Gastrocnemius medialis (tissue), 4 donors: ENCODE measurements around the gene IFRD1. TPM values are rescaled to one million over a fixed set of nuclear protein-coding genes. Genes with fewer than 3 reads are reported as not detected.

ENCODE experiments used
- ATAC-seq, 2 donors: fragments of 150-250 bp; one replicate each; pipeline ENCODE4 v1.9.1; 2016
- DNase-seq, 2 donors: peaks; one replicate each; pipeline ENCODE4 v3.0.0-alpha.2; 2019
- H3K27ac ChIP-seq, 4 donors: fragments of 200-600 bp; sonication (generic); 1 replicate in 1 of 4; 2 replicates in 3 of 4; pipeline ENCODE4 v1.5.1; 2016 to 2018; ENCODE audit warnings: mild to moderate bottlenecking in 2 of 4, moderate library complexity in 1 of 4
- H3K27me3 ChIP-seq, 3 donors: fragments of 200-600 bp; sonication (generic) in 2 of 3; 1 replicate in 1 of 3; 2 replicates in 2 of 3; pipeline versions ENCODE4 v1.5.1 to v1.6.0; 2016 to 2019; ENCODE audit warnings: mild to moderate bottlenecking in 1 of 3, moderate library complexity in 1 of 3
- H3K36me3 ChIP-seq, 2 donors: fragments of 200-600 bp; sonication (generic) in 1 of 2; one replicate each; pipeline ENCODE4 v1.5.1; 2017 to 2018
- H3K4me1 ChIP-seq, 2 donors: fragments of 200-600 bp; sonication (generic) in 1 of 2; one replicate each; pipeline ENCODE4 v1.5.1; 2016 to 2017; ENCODE audit warnings: mild to moderate bottlenecking in 2 of 2
- H3K4me3 ChIP-seq, 4 donors: fragments of 200-600 bp; sonication (generic) in 3 of 4; 1 replicate in 1 of 4; 2 replicates in 3 of 4; pipeline ENCODE4 v1.5.1; 2016 to 2019; ENCODE audit warnings: mild to moderate bottlenecking in 2 of 4
- H3K9me3 ChIP-seq, 3 donors: fragments of 200-600 bp; sonication (generic) in 2 of 3; 1 replicate in 1 of 3; 2 replicates in 2 of 3; pipeline ENCODE4 v1.5.1; 2016 to 2019
- CTCF ChIP-seq, 5 experiments: fragments of 450-650 bp in 3 of 5; fragments of 200-600 bp in 2 of 5; sonication (generic) in 2 of 5; IDR thresholded peaks in 4 of 5; conservative IDR thresholded peaks in 1 of 5; 1 replicate in 4 of 5; 2 replicates in 1 of 5; pipeline ENCODE4 v1.5.1; 2016 to 2019; ENCODE audit warnings: antibody characterized with exemption in 5 of 5, mild to moderate bottlenecking in 3 of 5, moderate library complexity in 3 of 5
- POLR2A ChIP-seq, 2 donors: fragments of 450-650 bp; IDR thresholded peaks; one replicate each; pipeline ENCODE4 v1.6.1; 2017; ENCODE audit warnings: antibody characterized with exemption in 2 of 2, mild to moderate bottlenecking in 2 of 2, moderate library complexity in 2 of 2
- in situ Hi-C, 4 donors: fragments of 200-750 bp; cut with MboI; loops; one replicate each; pipeline versions ENCODE4 v1.15.0 to v1.8.0; 2017; ENCODE audit warnings: low sequenced_read_pairs in 4 of 4
- intact Hi-C: fragments of 100-400 bp; cut with DNase I; formaldehyde crosslinking; loops from one replicate; pipeline ENCODE4 v1.15.1; 2023; ENCODE audit warnings: low total_unique reads
- total RNA-seq, 4 donors: library from RNA; depleted of rRNA; stranded (reverse); fragments of >200 nt; gene quantifications; one replicate each; pipeline versions ENCODE4 v1.1.0 to v1.2.3, GENCODE V29; 2016

Gene IFRD1
- total RNA-seq, 4 donors from 2014 or later = 37.8 to 70.8 (median 50.1) TPM

DNA sequence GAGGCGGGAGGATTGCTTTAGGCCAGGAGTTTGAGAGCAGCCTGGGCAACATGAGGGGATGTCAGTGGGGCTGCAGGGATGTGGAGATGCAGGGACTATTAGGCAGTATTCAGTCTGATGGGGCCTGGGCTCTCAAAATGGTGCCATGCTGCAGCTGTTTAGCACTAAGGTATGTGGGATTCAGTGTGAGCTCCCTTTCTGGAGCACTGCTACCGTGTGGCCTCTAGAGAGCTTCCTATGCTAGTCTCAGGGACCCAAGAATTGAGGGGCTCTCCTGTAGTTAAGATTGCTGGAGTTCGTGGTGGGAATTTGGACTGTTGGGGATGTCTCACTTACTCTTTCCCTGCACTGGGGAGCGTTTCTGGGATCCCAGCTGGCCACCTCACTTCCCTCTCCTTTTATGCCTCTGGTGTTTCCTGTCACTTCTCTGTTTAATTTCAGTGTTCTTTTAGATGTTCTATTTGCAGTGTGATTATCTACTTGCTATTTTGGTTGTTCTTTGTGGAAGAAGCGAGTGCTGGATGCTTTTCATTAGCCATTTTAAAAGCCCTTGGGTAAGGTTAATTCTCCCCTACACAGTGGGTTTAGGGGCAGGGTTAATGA, 53.9 kb downstream of the IFRD1 start:
- H3K27ac ChIP-seq = no peak overlapping the region
- ATAC-seq = no peak
- TF ChIP-seq POLR2A (IDR thresholded peaks at IDR 0.05) = no peak
- no peak for TF ChIP-seq CTCF (IDR thresholded peaks at IDR 0.05 in 4 of 5, conservative IDR thresholded peaks at IDR 0.05 in 1 of 5)

DNA sequence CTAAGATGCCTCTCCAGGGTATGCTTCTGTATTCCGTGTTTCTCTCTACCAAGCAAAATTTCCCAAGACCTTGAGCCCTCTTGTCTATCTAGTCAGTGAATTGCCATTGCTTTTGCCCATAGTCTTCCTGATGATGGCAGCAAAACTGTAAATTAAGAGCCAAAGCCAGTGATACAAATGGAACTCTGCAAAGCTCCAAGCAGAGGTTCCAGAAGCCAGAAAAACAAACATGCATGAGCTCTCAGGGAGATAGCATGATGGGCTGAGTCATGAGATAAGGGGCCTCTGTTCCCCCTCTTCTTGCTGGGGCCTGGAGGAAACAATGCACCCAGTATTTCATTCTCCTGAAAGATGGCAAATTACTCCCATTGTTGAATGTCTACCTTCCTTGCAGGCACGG, 55.2 kb downstream of the IFRD1 start:
- no peak for ATAC-seq
- Histone ChIP-seq H3K4me1 (no peaks in the 10 kb centered on the region), H3K27me3 (no peaks in the 10 kb centered on the region), H3K27ac (no peak overlapping the region), H3K36me3 (no peaks in the 10 kb centered on the region), H3K9me3 (no peaks in the 10 kb centered on the region), H3K4me3 (no peak overlapping the region)
- DNase-seq = no peak
- in situ Hi-C loops = loop anchor here in 2 of 4 donors (25.0 kb wide), 2 partner anchors 218 to 743 kb away; no protein-coding TSS in a partner anchor
- intact Hi-C loops = no loop called here
- TF ChIP-seq CTCF (IDR thresholded peaks at IDR 0.05 in 4 of 5, conservative IDR thresholded peaks at IDR 0.05 in 1 of 5) = no peak
- no peak for TF ChIP-seq POLR2A (IDR thresholded peaks at IDR 0.05)

More for the DNA sequence above, 53.9 kb downstream of the IFRD1 start:
- DNase-seq = no peak
- H3K9me3 ChIP-seq = no peaks in the 10 kb centered on the region
- in situ Hi-C loops (loop anchor here in 2 of 4 donors (25.0 kb wide), 2 partner anchors 217 to 742 kb away; no protein-coding TSS in a partner anchor), intact Hi-C loops (no loop called here)
- no peak overlapping the region for H3K4me3 ChIP-seq
- H3K27me3 ChIP-seq = no peaks in the 10 kb centered on the region
- no peaks in the 10 kb centered on the region for H3K4me1 ChIP-seq
- H3K36me3 ChIP-seq = no peaks in the 10 kb centered on the region

- ATAC-seq = no peak
- H3K27ac ChIP-seq = no peak overlapping the region
- intact Hi-C loops = no loop called here
These were observed 58.1 kb downstream of the IFRD1 start for GRCh38 chr7:112508404-112508803.

DNA sequence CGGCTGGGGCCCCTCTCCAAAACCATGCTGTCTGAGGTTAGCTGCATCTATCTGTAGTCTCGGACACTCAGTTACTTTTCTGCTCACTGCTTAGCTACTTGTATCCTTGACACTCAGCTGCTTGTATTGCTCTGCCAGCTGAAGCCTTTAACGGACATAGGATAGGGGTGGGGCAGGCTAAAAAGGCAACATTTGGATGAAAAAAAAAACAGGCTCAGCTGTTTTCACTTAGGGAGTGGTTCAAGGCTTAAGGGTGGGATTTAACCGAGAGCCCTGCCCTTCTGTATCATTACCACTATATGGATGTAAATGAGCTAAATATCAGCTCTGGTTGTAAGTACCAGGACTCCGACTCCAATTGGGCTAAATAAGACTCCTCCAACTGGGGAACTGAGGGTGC, 59.1 kb downstream of the IFRD1 start:
- intact Hi-C loops = no loop called here
- Histone ChIP-seq H3K27ac (no peak overlapping the region), H3K36me3 (no peaks in the 10 kb centered on the region), H3K27me3 (no peaks in the 10 kb centered on the region), H3K9me3 (no peaks in the 10 kb centered on the region), H3K4me3 (no peak overlapping the region), H3K4me1 (no peaks in the 10 kb centered on the region)
- in situ Hi-C loops = loop anchor here in 2 of 4 donors (25.0 kb wide), 2 partner anchors 222 to 747 kb away; no protein-coding TSS in a partner anchor
- TF ChIP-seq CTCF (IDR thresholded peaks at IDR 0.05 in 4 of 5, conservative IDR thresholded peaks at IDR 0.05 in 1 of 5) (no peak), POLR2A (IDR thresholded peaks at IDR 0.05) (no peak)
- DNase-seq (no peak), ATAC-seq (no peak)

More at GRCh38 chr7:112508404-112508803, 58.1 kb downstream of the IFRD1 start:
- no peak overlapping the region for H3K4me3 ChIP-seq
- H3K4me1 ChIP-seq = no peaks in the 10 kb centered on the region
- H3K36me3 ChIP-seq = no peaks in the 10 kb centered on the region
- DNase-seq = no peak
- in situ Hi-C loops = loop anchor here in 2 of 4 donors (25.0 kb wide), 2 partner anchors 221 to 746 kb away; no protein-coding TSS in a partner anchor
- no peak for TF ChIP-seq POLR2A (IDR thresholded peaks at IDR 0.05)
- no peak for TF ChIP-seq CTCF (IDR thresholded peaks at IDR 0.05 in 4 of 5, conservative IDR thresholded peaks at IDR 0.05 in 1 of 5)
- no peaks in the 10 kb centered on the region for H3K9me3 ChIP-seq
- H3K27me3 ChIP-seq = no peaks in the 10 kb centered on the region
